K562 (cell line): ENCODE data around the gene HOXB1. TPM values are rescaled to one million over a fixed set of nuclear protein-coding genes. Genes with fewer than 3 reads are reported as not detected.

Experiments
- ATAC-seq: fragments of 200-7000 bp; cut with Tn5 transposase; 3 replicates; pipeline ENCODE4 v1.9.1; 2020; ENCODE audit warnings: moderate library complexity
- BruUV-seq: library from RNA; stranded (reverse); fragments of 400-500 nt; replicated peaks from 2 replicates; lab custom pipeline; 2021; lab: Mats Ljungman, UMichigan
- CTCF ChIA-PET: fragments of 300-600 bp; formaldehyde crosslinking; extraction: SDS; loops from one replicate; lab custom pipeline; 2021; ENCODE audit warnings: low intra/inter-chr PET ratio; lab: Yijun Ruan, JAX
- POLR2A ChIA-PET: fragments of 300-600, 350-650 bp; sonication (Branson Sonifier 250); formaldehyde crosslinking; extraction: SDS; loops from one replicate; lab custom pipeline; 2021; ENCODE audit warnings: antibody characterized with exemption, inconsistent platforms; lab: Yijun Ruan, JAX
- DNase-seq, 4 experiments: peaks; one replicate each; pipeline versions ENCODE4 v3.0.0 to v3.0.0-alpha.2; 2011 to 2018; ENCODE audit warnings: low spot score in 3 of 4, mixed read lengths in 3 of 4; ENCODE audit errors: extremely low read depth in 1 of 4
- FAIRE-seq: peaks from 2 replicates; lab custom pipeline; 2011; peaks lifted over from hg19 to GRCh38; lab: Jason Lieb, UNC
- H2AFZ ChIP-seq: 2 replicates; pipeline ENCODE4 v1.6.0; 2011; ENCODE audit warnings: low read depth, low read length, control low read depth, inconsistent platforms
- H3K27ac ChIP-seq: fragments of 200-600 bp; 3 replicates; pipeline ENCODE4 v1.8.0; 2011; ENCODE audit warnings: low read depth, mild to moderate bottlenecking, control low read depth, inconsistent platforms, low read length, moderate library complexity, mixed read lengths; ENCODE audit errors: extremely low read depth
- H3K27me3 ChIP-seq, 2 experiments: fragments of 300-600 bp in 1 of 2; 2 replicates in 1 of 2; 3 replicates in 1 of 2; pipeline versions ENCODE4 v1.6.0 to v1.8.0; 2011; ENCODE audit warnings: inconsistent platforms in 2 of 2, low read length in 2 of 2, mild to moderate bottlenecking in 1 of 2, mixed read lengths in 1 of 2, moderate library complexity in 1 of 2; ENCODE audit not compliant: control insufficient read depth in 2 of 2, insufficient read depth in 2 of 2
- H3K36me3 ChIP-seq: fragments of 300-600 bp; 3 replicates; pipeline ENCODE4 v1.8.0; 2011; ENCODE audit warnings: mild to moderate bottlenecking, low read length, inconsistent platforms; ENCODE audit not compliant: control insufficient read depth, insufficient read depth
- H3K4me1 ChIP-seq, 2 experiments: fragments of 200-600 bp in 1 of 2; replicated peaks in 1 of 2; 2 replicates in 1 of 2; 3 replicates in 1 of 2; pipeline versions ENCODE4 v1.5.1 to v1.8.0; 2011; ENCODE audit warnings: inconsistent platforms in 2 of 2, low read length in 2 of 2, mild to moderate bottlenecking in 1 of 2, mixed read lengths in 1 of 2, moderate library complexity in 1 of 2; ENCODE audit not compliant: control insufficient read depth in 2 of 2, insufficient read depth in 2 of 2
- H3K4me2 ChIP-seq: 2 replicates; pipeline ENCODE4 v1.6.1; 2011; ENCODE audit warnings: low read length, control low read depth, inconsistent platforms, mixed read lengths; ENCODE audit not compliant: insufficient read depth
- H3K4me3 ChIP-seq: fragments of 200-600 bp; sonication (generic), shearing (Covaris generic); 2 replicates; pipeline ENCODE4 v1.5.1; 2016; ENCODE audit warnings: control low read depth, inconsistent platforms
- H3K79me2 ChIP-seq: fragments of 200-600 bp; 3 replicates; pipeline ENCODE4 v1.8.0; 2011; ENCODE audit warnings: low read length, inconsistent platforms; ENCODE audit not compliant: control insufficient read depth, insufficient read depth
- H3K9ac ChIP-seq, 2 experiments: 2 replicates each; pipeline versions ENCODE4 v1.6.0 to v1.6.1; 2011; ENCODE audit warnings: low read depth in 2 of 2, low read length in 2 of 2, control low read depth in 1 of 2, inconsistent platforms in 1 of 2, mild to moderate bottlenecking in 1 of 2, mixed read lengths in 1 of 2; ENCODE audit not compliant: insufficient read depth in 1 of 2
- H3K9me1 ChIP-seq: one replicate; pipeline ENCODE4 v1.6.0; 2011; ENCODE audit warnings: inconsistent platforms, mild to moderate bottlenecking, low read length, moderate library complexity; ENCODE audit not compliant: control insufficient read depth, insufficient read depth
- H3K9me3 ChIP-seq: replicated peaks from 2 replicates; pipeline ENCODE4 v1.5.1; 2011; ENCODE audit warnings: low read depth, low read length, inconsistent platforms; ENCODE audit not compliant: control insufficient read depth, insufficient read depth
- H4K20me1 ChIP-seq: replicated peaks from 2 replicates; pipeline ENCODE4 v1.6.1; 2011; ENCODE audit warnings: low read length, inconsistent platforms, mixed read lengths; ENCODE audit not compliant: control insufficient read depth, insufficient read depth
- CCNT2 ChIP-seq: IDR thresholded peaks from 2 replicates; pipeline ENCODE4 v1.6.1; 2011; ENCODE audit warnings: borderline replicate concordance, low read depth, mild to moderate bottlenecking, moderate library complexity, mixed read lengths, low read length; ENCODE audit not compliant: insufficient read length; ENCODE audit errors: extremely low read depth
- EP300 ChIP-seq: IDR thresholded peaks from 2 replicates; pipeline ENCODE4 v1.6.1; 2012; ENCODE audit warnings: low read length, improper control_type of control experiment
- GTF2E2 ChIP-seq: fragments of 200-800 bp; sonication (Bioruptor generic); IDR thresholded peaks from 2 replicates; pipeline ENCODE4 v1.6.1; 2016; ENCODE audit warnings: missing genetic modification characterization, missing compliant biosample characterization
- HDAC8 ChIP-seq: fragments of 450-650 bp; IDR thresholded peaks from 2 replicates; pipeline ENCODE4 v1.6.1; 2016; ENCODE audit warnings: mild to moderate bottlenecking, missing genetic modification characterization, moderate library complexity, missing compliant biosample characterization
- KAT2B ChIP-seq: IDR thresholded peaks from one replicate; pipeline ENCODE4 v1.6.1; 2012; ENCODE audit warnings: low read depth, mild to moderate bottlenecking, control low read depth, inconsistent platforms, low read length, moderate library complexity
- KAT8 ChIP-seq: fragments of 450-650 bp; IDR thresholded peaks from 2 replicates; pipeline ENCODE4 v1.6.1; 2016; ENCODE audit warnings: low read depth, mild to moderate bottlenecking
- KLF13 ChIP-seq: fragments of 450-650 bp; IDR thresholded peaks from 2 replicates; pipeline ENCODE4 v1.6.1; 2016; ENCODE audit warnings: missing genetic modification characterization, low read depth, mild to moderate bottlenecking, missing compliant biosample characterization, moderate library complexity, borderline replicate concordance
- MAFK ChIP-seq: IDR thresholded peaks from 2 replicates; pipeline ENCODE4 v1.6.1; 2011; ENCODE audit warnings: low read length, improper control_type of control experiment
- RUNX1 ChIP-seq: sonication (generic); IDR thresholded peaks from 2 replicates; pipeline ENCODE4 v1.6.1; 2016; ENCODE audit warnings: antibody characterized with exemption, low read depth
- SOX6 ChIP-seq: fragments of 450-650 bp; IDR thresholded peaks from 2 replicates; pipeline ENCODE4 v1.6.1; 2014; ENCODE audit warnings: mild to moderate bottlenecking
- TFAM ChIP-seq: fragments of 250-450 bp; sonication (Bioruptor Pico); conservative IDR thresholded peaks from 2 replicates; pipeline ENCODE4 v1.5.0; 2021; ENCODE audit warnings: mild to moderate bottlenecking, moderate library complexity
- ZNF507 ChIP-seq: conservative IDR thresholded peaks from 2 replicates; pipeline ENCODE4 v1.6.1; 2017; ENCODE audit warnings: missing genetic modification characterization, missing compliant biosample characterization
- ZSCAN32 ChIP-seq: fragments of 450-650 bp; formaldehyde crosslinking; IDR thresholded peaks from 2 replicates; pipeline ENCODE4 v1.4.0; 2020; ENCODE audit warnings: mild to moderate bottlenecking, moderate library complexity
- WGBS: fragments of 100-300 bp; shearing (Covaris generic); methylation state at CpG from one replicate; pipeline ENCODE4 v1.1.6; 2016; ENCODE audit warnings: low coverage, mixed read lengths; ENCODE audit not compliant: insufficient coverage; ENCODE audit errors: missing lambda C conversion rate; 5-methylcytosine and 5-hydroxymethylcytosine counted together
- in situ Hi-C: fragments of 300-500 bp; cut with MboI; formaldehyde crosslinking; loops from 4 replicates; pipeline ENCODE4 v1.15.0; 2018; ENCODE audit warnings: inconsistent platforms, mixed read lengths
- intact Hi-C: fragments of 100-400 bp; cut with micrococcal nuclease; formaldehyde crosslinking; loops from 2 replicates; pipeline ENCODE4 v1.14.2; 2022
- polyA plus RNA-seq, 8 experiments: library from polyadenylated mRNA; depleted of rRNA in 4 of 8; stranded (reverse) in 5 of 8; unstranded in 3 of 8; fragments of >200 nt; fragmentation: Nextera tagmentation in 2 of 8; fragmentation: Illumina TruSeq in 1 of 8; extraction: Ambion mirVana in 2 of 8; extraction: Trizol in 1 of 8; gene quantifications; 2 replicates each; pipeline versions ENCODE4 v1.2.1 to v1.2.3, GENCODE V29; 2011 to 2014; ENCODE audit warnings: inconsistent platforms in 1 of 8, missing spikeins in 1 of 8
- total RNA-seq, 7 experiments: library from RNA; depleted of rRNA in 6 of 7; stranded (reverse); fragments of >200 nt in 6 of 7; fragmentation: Illumina TruSeq in 2 of 7; extraction: Trizol in 2 of 7; gene quantifications; 2 replicates each; pipeline versions ENCODE4 v1.2.1 to v1.2.3, GENCODE V29; 2011 to 2021; ENCODE audit warnings: low replicate concordance in 1 of 7
- TF ChIP-seq, protein P1 (sequence below): fragments of 250-450 bp; sonication (Bioruptor Pico); IDR thresholded peaks from 2 replicates; pipeline ENCODE4 v1.8.0; 2022; ENCODE audit warnings: moderate library complexity, mild to moderate bottlenecking, inconsistent platforms
- TF ChIP-seq, protein P2 (sequence below): fragments of 250-450 bp; sonication (Bioruptor Pico); IDR thresholded peaks from 2 replicates; pipeline ENCODE4 v1.4.0; 2020; ENCODE audit warnings: borderline replicate concordance
- TF ChIP-seq, protein P3 (sequence below): IDR thresholded peaks from 2 replicates; pipeline ENCODE4 v1.6.1; 2011; ENCODE audit not compliant: insufficient read length; ENCODE audit errors: extremely low read depth
- TF ChIP-seq, protein P4 (sequence below): fragments of 200-800 bp; sonication (Bioruptor generic); IDR thresholded peaks from 2 replicates; pipeline ENCODE4 v1.6.1; 2017; ENCODE audit warnings: missing genetic modification characterization, missing compliant biosample characterization

Gene HOXB1
- total and polyA plus RNA-seq, 9 of the 15 experiments (the other 6 are each of a cell fraction or from before 2014, with no cell fraction given): 0.04 TPM; not detected in 8

DNA sequence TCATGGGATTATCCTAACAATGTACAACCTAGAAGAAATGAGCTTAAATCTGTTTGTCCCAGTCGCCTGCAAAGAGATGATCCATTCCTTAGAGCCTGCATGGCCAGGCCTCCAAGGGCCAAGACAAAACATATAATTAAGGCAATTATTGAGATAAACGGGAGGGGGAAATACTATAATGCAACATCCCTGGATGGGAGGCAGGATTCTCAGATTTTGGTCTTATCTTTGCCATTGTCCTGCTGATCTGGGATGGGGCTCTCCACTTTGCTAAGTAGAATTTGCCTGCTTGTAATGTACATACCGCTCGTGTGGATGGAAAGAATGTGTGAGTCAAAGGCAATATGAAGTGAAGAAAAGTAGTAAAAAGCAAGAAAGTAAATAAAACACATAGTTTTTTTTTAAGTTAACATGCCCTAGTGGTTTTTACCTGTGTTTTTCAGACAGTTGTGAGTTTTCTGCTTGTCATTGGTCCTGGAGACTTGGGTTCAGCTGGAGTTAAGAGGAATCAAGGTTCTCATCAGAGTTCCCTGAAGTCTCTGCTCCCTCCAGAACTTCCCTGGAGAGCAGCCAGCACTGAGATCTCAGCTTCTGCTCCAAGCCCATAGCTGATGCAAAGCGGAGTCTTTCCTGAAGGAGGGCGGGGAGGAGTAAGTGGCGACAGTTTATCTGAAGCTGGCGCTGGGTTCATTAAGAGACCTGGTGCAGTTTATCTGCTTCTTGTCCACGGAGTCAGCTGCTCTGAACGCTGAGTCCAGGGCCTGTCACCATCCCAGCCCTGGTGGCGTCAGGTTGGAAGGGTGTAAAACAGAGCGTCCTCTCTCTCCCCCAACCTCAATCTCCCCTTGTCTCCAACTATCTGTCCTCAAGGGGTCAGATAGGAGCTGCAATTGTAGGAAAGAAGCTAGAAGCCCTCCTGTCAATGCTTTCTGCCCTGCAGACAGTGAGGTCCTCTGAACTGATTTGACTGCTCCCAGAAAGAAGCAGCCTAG is 30.1 kb downstream of the HOXB1 start:
- H4K20me1 ChIP-seq: no peaks in the 10 kb centered on the region
- TF ChIP-seq KAT2B (no peak), CCNT2 (no peak), ZSCAN32 (CRISPR knock-in tag) (no peak), ZNF507 (tag) (no peak), TFAM (CRISPR knock-in tag) (no peak), KLF13 (tag) (no peak), HDAC8 (tag) (no peak), KAT8 (no peak), GTF2E2 (no peak), EP300 (peak; percentile 43), SOX6 (peak; percentile 56; the same call in 1 of the 2 replicates), MAFK (no peak), RUNX1 (no peak)
- TF ChIP-seq, protein P1, sequence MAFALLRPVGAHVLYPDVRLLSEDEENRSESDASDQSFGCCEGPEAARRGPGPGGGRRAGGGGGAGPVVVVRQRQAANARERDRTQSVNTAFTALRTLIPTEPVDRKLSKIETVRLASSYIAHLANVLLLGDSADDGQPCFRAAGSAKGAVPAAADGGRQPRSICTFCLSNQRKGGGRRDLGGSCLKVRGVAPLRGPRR (CRISPR knock-in tag): no peak
- TF ChIP-seq, protein P2, sequence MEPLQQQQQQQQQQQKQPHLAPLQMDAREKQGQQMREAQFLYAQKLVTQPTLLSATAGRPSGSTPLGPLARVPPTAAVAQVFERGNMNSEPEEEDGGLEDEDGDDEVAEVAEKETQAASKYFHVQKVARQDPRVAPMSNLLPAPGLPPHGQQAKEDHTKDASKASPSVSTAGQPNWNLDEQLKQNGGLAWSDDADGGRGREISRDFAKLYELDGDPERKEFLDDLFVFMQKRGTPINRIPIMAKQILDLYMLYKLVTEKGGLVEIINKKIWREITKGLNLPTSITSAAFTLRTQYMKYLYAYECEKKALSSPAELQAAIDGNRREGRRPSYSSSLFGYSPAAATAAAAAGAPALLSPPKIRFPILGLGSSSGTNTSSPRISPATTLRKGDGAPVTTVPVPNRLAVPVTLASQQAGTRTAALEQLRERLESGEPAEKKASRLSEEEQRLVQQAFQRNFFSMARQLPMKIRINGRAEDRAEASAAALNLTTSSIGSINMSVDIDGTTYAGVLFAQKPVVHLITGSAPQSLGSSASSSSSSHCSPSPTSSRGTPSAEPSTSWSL (CRISPR knock-in tag): no peak
- TF ChIP-seq, protein P3, sequence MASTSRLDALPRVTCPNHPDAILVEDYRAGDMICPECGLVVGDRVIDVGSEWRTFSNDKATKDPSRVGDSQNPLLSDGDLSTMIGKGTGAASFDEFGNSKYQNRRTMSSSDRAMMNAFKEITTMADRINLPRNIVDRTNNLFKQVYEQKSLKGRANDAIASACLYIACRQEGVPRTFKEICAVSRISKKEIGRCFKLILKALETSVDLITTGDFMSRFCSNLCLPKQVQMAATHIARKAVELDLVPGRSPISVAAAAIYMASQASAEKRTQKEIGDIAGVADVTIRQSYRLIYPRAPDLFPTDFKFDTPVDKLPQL: no peak
- TF ChIP-seq, protein P4, sequence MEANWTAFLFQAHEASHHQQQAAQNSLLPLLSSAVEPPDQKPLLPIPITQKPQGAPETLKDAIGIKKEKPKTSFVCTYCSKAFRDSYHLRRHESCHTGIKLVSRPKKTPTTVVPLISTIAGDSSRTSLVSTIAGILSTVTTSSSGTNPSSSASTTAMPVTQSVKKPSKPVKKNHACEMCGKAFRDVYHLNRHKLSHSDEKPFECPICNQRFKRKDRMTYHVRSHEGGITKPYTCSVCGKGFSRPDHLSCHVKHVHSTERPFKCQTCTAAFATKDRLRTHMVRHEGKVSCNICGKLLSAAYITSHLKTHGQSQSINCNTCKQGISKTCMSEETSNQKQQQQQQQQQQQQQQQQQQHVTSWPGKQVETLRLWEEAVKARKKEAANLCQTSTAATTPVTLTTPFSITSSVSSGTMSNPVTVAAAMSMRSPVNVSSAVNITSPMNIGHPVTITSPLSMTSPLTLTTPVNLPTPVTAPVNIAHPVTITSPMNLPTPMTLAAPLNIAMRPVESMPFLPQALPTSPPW (CRISPR knock-in tag): peak; percentile 72

More for the DNA sequence above, 30.1 kb downstream of the HOXB1 start:
- H3K4me2 ChIP-seq: peak overlapping the region; percentile 57
- ATAC-seq (peak; percentile 97), DNase-seq (peak; percentile 35 to 86 (median 61)), FAIRE-seq (peak; percentile 89)
- no TSS peak for BruUV-seq
- CTCF ChIA-PET: interaction anchor here (0.7 to 1.4 kb wide), 3 partner anchors 43 to 149 kb away, joined by 3 to 10 read pairs (median 4); no protein-coding TSS in a partner anchor
- no peaks in the 10 kb centered on the region for H3K9me3 ChIP-seq
- H3K9me1 ChIP-seq: no peaks in the 10 kb centered on the region
- H2AFZ ChIP-seq: peak overlapping the region; percentile 51
- in situ Hi-C loops: no loop called here
- H3K79me2 ChIP-seq: no peaks in the 10 kb centered on the region
- H3K27ac ChIP-seq: no peak overlapping the region; the same call in 2 of the 3 replicates
- H3K9ac ChIP-seq: peak overlapping the region in 1 of 2 experiments; percentile 77; a peak in 1 of 4 replicates
- POLR2A ChIA-PET: interaction anchor here (0.6 to 1.9 kb wide), 5 partner anchors 9 to 82 kb away, joined by 3 to 12 read pairs (median 5); no protein-coding TSS in a partner anchor
- no peaks in the 10 kb centered on the region for H3K27me3 ChIP-seq
- no peaks in the 10 kb centered on the region for H3K36me3 ChIP-seq
- intact Hi-C loops: loop anchor here (2.0 kb wide), 1 partner anchor 48 kb away; no protein-coding TSS in a partner anchor
- peaks cover 6 to 36% of the 10 kb centered on the region in 2 experiments; a peak in 4 of 5 replicates for H3K4me1 ChIP-seq
- 16% methylated on average over 12 of the region's 12 CpGs for WGBS
- no peak overlapping the region for H3K4me3 ChIP-seq
